GM12864 (cell line): ENCODE measurements around the gene DUOX2.

ENCODE experiments used
- DNase-seq: peaks from one replicate; pipeline ENCODE4 v3.0.0-alpha.2; 2011; ENCODE audit warnings: low read depth
- H3K4me3 ChIP-seq: 2 replicates; pipeline ENCODE4 v1.5.1; 2011; ENCODE audit warnings: mild to moderate bottlenecking, low read depth, low read length, control low read depth
- TF ChIP-seq, protein P1 (sequence below): IDR thresholded peaks from 2 replicates; pipeline ENCODE4 v1.5.1; 2011; ENCODE audit warnings: low read depth, mild to moderate bottlenecking, moderate library complexity, low read length, control low read depth, inconsistent platforms; ENCODE audit errors: missing control alignments

The DUOX2 gene

DNA sequence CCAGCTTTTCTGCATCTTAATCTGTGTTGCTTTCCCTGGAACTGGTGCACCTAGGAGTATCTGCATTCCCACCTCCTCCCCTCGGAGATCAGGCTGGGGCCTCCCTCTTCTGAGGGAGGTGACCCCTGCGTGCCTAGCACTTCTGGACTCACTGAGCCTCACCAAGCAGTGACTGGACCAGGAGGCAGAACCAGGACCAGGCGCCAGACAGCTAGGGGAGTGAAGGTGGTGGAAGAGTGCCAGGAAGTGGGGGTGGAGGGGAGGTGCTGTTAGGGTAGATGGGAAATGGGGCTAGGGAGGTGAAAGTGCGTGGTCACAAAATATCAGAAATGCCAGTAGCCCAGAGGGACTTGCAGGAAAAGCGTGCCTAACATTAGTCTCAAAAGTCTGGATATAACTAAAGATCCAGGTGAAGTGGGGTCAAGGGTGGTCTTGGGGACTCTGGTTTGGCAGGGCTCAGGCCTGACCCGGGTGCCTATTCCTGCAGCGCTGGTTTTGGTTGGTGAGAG lies 1.4 kb upstream of the DUOX2 start:
- DNase-seq, result no peak
- TF ChIP-seq, protein P1, sequence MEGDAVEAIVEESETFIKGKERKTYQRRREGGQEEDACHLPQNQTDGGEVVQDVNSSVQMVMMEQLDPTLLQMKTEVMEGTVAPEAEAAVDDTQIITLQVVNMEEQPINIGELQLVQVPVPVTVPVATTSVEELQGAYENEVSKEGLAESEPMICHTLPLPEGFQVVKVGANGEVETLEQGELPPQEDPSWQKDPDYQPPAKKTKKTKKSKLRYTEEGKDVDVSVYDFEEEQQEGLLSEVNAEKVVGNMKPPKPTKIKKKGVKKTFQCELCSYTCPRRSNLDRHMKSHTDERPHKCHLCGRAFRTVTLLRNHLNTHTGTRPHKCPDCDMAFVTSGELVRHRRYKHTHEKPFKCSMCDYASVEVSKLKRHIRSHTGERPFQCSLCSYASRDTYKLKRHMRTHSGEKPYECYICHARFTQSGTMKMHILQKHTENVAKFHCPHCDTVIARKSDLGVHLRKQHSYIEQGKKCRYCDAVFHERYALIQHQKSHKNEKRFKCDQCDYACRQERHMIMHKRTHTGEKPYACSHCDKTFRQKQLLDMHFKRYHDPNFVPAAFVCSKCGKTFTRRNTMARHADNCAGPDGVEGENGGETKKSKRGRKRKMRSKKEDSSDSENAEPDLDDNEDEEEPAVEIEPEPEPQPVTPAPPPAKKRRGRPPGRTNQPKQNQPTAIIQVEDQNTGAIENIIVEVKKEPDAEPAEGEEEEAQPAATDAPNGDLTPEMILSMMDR, result no peak
- no peak overlapping the region for H3K4me3 ChIP-seq

DNA sequence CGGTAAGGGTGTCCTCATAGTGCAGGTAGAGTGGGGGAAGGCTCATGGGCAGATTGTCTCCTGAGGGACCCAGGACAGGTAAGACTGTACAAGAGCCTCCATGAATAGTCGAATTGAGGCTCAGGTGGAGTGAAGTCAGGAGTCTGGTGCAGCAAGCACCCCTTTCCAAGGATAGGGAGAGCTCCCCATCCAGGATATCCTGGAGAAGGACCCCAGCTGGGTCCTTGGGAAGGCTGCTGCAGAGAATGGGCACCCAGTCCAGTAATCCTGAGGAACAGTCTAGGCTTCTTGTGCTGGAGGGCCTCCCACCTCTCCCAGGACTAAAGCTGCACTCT lies 746 bp upstream of the DUOX2 start:
- TF ChIP-seq, protein P1, result no peak
- H3K4me3 ChIP-seq, result no peak overlapping the region
- no peak for DNase-seq

DNA sequence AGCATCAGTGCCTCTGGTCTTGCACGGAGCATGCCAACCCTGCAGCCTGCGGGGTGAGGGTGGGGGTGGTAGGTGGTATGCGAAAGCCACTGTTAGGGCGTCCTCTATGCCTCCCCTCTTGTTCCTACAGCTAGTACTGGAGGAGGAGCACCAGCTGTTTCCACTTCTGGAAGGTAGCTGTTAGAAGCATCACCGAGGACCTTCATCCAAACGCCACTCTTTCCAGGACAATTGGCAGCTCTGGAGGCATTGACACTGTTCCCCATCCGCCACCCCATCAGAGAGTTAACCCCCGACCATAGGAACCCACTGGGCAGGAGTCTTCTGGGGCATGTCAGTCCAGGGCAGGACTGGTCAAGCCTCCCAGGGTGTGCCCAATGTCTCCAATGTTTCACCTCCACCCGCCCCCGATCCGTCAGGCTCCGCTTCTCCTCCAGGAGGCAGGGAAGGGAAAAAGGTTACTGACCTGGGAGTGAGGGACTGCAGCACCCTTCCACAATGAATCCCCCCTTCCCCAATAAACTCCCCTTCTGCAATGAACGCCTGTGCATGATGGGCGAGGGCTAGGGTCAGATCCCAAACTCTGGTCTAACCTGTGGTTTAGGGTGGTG lies 487 bp downstream of the DUOX2 start:
- H3K4me3 ChIP-seq, result no peak overlapping the region
- TF ChIP-seq, protein P1, result no peak
- no peak for DNase-seq

DNA sequence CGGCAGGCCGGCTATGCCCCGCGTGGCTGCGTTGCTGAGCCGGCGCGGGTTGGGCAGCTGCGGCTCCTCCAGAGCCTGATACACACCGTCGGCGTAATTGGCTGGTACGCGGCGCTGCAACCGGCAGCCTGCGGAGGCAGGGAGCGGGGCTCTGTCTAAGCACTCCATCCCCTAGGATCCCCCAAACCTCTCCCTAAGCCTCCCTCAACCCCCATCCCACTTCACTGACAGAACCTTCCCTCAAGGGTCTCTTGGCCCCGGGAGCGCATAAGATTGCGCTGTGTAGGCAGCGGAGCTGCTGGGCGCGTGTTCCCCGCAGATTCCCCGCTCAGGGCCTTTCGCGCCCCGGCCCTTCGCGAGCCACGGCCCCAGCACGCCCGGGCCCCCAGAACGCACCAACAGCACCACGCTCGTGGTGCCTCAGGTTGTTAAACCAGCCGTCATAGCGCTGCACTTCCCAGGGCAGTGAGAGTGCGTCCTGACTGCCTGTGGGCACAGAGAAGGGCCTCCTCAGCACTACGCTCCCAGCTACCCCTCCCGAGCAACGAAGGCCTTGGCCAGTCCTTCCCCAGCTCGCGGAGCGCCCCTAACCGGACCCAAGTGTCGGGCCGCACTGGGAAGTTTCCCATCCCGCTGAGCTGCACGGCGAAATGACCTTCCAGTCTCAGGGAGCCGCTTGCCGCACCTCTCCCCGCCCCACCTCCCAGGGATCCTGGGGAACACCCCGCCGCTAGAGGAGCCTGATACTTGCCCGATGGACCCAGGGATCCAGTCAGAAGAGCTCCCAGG lies 1.2 kb downstream of the DUOX2 start:
- H3K4me3 ChIP-seq, result no peak overlapping the region
- TF ChIP-seq, protein P1, result no peak
- DNase-seq, result no peak

DNA sequence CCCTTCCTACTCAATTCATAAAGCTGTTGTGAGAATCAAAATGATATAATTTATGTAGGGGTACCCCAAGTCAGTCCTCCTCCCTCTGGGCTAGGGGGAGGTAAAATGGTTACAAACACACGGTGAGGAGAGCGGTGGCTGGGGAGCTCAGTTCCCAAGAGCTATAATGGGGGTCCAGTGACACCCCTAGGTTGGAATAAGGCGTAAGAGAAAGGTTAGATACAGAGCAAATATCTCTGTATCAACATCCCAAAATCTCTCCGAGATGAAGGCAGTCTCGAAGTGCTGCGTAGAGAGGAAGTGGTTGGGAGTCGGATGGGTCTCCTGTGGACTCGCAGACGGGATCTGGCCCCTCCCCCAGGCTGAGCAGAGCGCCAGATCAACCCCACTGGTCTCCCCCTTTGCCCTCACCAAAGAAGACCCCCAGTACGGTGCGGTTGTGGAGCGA lies 1.8 kb downstream of the DUOX2 start:
- H3K4me3 ChIP-seq, result no peak overlapping the region
- DNase-seq, result no peak

GRCh38 chr15:45111390-45112142 lies 2.4 kb downstream of the DUOX2 start:
- TF ChIP-seq, protein P1, result no peak
- H3K4me3 ChIP-seq, result no peak overlapping the region
- DNase-seq, result no peak

More for the DNA sequence above, 1.8 kb downstream of the DUOX2 start:
- TF ChIP-seq, protein P1, result no peak
